ENCODE results near the gene TYMS. TPM values are rescaled to one million over a fixed set of nuclear protein-coding genes. Genes with fewer than 3 reads are reported as not detected.

Gene TYMS
- total and polyA plus RNA-seq, 10 of the 15 experiments (the other 5 are each of a cell fraction or from before 2014, with no cell fraction given), result 34.8 to 524 (median 219) TPM

DNA sequence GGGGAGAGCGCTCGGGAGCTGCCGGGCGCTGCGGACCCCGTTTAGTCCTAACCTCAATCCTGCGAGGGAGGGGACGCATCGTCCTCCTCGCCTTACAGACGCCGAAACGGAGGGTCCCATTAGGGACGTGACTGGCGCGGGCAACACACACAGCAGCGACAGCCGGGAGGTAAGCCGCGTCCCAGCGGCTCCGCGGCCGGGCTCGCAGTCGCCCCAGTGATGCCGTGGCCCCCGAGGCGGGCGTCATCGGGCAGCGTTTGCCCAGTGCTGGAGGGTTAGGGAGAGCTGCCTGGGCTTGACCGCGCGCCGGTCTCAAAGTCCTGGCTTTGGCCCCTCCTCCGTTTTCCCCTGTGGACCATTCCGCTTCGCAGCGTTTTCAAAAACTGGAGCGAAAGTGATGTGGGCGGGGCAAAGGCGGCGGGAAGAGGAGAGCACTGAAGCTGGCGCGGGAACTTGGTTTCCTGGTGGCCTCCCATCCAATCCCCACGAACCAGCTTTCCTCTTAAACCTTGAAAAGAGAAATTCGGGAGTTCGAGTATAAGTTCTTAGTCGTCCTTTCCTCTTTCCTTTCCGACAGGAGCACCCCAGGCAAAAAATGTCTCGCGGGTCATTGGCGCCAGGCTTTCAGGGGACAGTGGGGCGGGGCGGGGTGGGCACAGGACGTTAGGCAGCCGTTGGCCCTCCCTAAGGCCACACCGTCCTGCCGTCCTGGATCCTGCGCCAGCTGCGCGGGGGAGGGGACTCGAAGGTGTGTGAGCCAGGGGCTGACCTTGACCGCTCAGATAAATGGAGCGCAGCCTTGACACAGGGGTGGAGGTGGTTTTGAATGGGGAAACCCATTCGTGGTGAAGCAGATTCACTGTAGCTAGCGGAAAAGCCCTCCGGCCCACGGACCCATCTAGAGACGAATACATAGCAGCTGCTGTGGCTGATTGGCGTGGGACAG, 821 bp downstream of the TYMS start (continued):
- TF ChIP-seq, protein P1, sequence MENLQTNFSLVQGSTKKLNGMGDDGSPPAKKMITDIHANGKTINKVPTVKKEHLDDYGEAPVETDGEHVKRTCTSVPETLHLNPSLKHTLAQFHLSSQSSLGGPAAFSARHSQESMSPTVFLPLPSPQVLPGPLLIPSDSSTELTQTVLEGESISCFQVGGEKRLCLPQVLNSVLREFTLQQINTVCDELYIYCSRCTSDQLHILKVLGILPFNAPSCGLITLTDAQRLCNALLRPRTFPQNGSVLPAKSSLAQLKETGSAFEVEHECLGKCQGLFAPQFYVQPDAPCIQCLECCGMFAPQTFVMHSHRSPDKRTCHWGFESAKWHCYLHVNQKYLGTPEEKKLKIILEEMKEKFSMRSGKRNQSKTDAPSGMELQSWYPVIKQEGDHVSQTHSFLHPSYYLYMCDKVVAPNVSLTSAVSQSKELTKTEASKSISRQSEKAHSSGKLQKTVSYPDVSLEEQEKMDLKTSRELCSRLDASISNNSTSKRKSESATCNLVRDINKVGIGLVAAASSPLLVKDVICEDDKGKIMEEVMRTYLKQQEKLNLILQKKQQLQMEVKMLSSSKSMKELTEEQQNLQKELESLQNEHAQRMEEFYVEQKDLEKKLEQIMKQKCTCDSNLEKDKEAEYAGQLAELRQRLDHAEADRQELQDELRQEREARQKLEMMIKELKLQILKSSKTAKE (IDR thresholded peaks at IDR 0.05; ENCODE audit: low read depth, poor library complexity, severe bottlenecking), result no peak
- TF ChIP-seq NRF1 (conservative IDR thresholded peaks at IDR 0.05; ENCODE audit: low read depth, low read length) (no peak), CREM (IDR thresholded peaks at IDR 0.05; ENCODE audit: low read depth) (peak; percentile 76), SIN3A (IDR thresholded peaks at IDR 0.05; ENCODE audit: low read depth, low read length) (peak; percentile 91; the same call in 1 of the 2 replicates), RELA (IDR thresholded peaks at IDR 0.05; ENCODE audit: borderline replicate concordance, partially characterized antibody) (no peak), NBN (IDR thresholded peaks at IDR 0.05) (0 out of 2 replicates have a peak, but pooled peaks have one; percentile 18), IKZF2 (IDR thresholded peaks at IDR 0.05) (peak in 1 of 2 experiments; percentile 26; a peak in 1 of 4 replicates), FOXK2 (IDR thresholded peaks at IDR 0.05) (peak; percentile 94), MYB (IDR thresholded peaks at IDR 0.05; ENCODE audit: borderline replicate concordance, low read depth, low read length) (no peak)

Data from GM12878 (cell line).